ENCODE results near the gene TMEM184B. TPM values are rescaled to one million over a fixed set of nuclear protein-coding genes. Genes with fewer than 3 reads are reported as not detected.
A peak's percentile ranks its signal among the peaks of the same experiment; 100 is the strongest.

The TMEM184B gene
- total RNA-seq, 3 donors from 2014 or later = 30.6 to 49.5 (median 42.4) TPM

GRCh38 chr22:38202437-38203089 lies 70.2 kb downstream of the TMEM184B start:
- no peaks in the 10 kb centered on the region for H3K9me3 ChIP-seq
- peak overlapping the region; percentile 99 to 100 for H3K27ac ChIP-seq
- peak overlapping the region; percentile 71 to 87 (median 82) for H3K4me3 ChIP-seq
- H3K27me3 ChIP-seq = no peaks in the 10 kb centered on the region
- H3K4me1 ChIP-seq = peaks cover 9 to 16% of the 10 kb centered on the region in 2 donors
- TF ChIP-seq CTCF (IDR thresholded peaks at IDR 0.05) = peak in 2 of 3 donors; percentile 22 to 30
- peak in 2 of 3 donors; percentile 4 to 45 for TF ChIP-seq POLR2AphosphoS5 (IDR thresholded peaks at IDR 0.05)
- TF ChIP-seq POLR2A (IDR thresholded peaks at IDR 0.05) = peak; percentile 30
- intact Hi-C loops (cut with DNase I; ENCODE audit: low total_unique reads) = loop anchor here (10.0 kb wide), 2 partner anchors 112 to 148 kb away; partner anchors contain the start of genes CSNK1E and PICK1
- H3K36me3 ChIP-seq = no peaks in the 10 kb centered on the region
- peak; percentile 88 to 90 for DNase-seq (ENCODE audit: low spot score in 2 of 2)

- TF ChIP-seq POLR2AphosphoS5 (IDR thresholded peaks at IDR 0.05) (peak; percentile 98 to 99 (median 99)), CTCF (IDR thresholded peaks at IDR 0.05) (peak in 1 of 3 donors; percentile 13), POLR2A (IDR thresholded peaks at IDR 0.05) (peak; percentile 98)
- Histone ChIP-seq H3K36me3 (no peaks in the 10 kb centered on the region), H3K27me3 (no peaks in the 10 kb centered on the region), H3K9me3 (no peaks in the 10 kb centered on the region), H3K4me3 (peak within 1 kb of the TSS; percentile 71 to 87 (median 82)), H3K27ac (peak within 1 kb of the TSS; percentile 99 to 100), H3K4me1 (peaks cover 9 to 16% of the 10 kb centered on the region in 2 donors)
- intact Hi-C loops (cut with DNase I; ENCODE audit: low total_unique reads) = loop anchor here (10.0 kb wide), 2 partner anchors 113 to 147 kb away; partner anchors contain the start of genes CSNK1E and PICK1
- peak; percentile 97 to 98 for DNase-seq (ENCODE audit: low spot score in 2 of 2)
These were observed 70.9 kb downstream of the TMEM184B start, which contains the start of gene MAFF for GRCh38 chr22:38201711-38202436. TSS of gene MAFF (plus strand) at chr22:38201994. CDS start at chr22:38213854, 11,860 bp downstream.

- DNase-seq (ENCODE audit: low spot score in 2 of 2) = no peak
- peak overlapping the region; percentile 99 to 100 for H3K27ac ChIP-seq
- H3K27me3 ChIP-seq = no peaks in the 10 kb centered on the region
- no peaks in the 10 kb centered on the region for H3K9me3 ChIP-seq
- peak overlapping the region; percentile 71 to 87 (median 82) for H3K4me3 ChIP-seq
- intact Hi-C loops (cut with DNase I; ENCODE audit: low total_unique reads) = loop anchor here (10.0 kb wide), 2 partner anchors 113 to 147 kb away; partner anchors contain the start of genes CSNK1E and PICK1
- TF ChIP-seq POLR2AphosphoS5 (IDR thresholded peaks at IDR 0.05) (no peak), CTCF (IDR thresholded peaks at IDR 0.05) (no peak), POLR2A (IDR thresholded peaks at IDR 0.05) (no peak)
- H3K36me3 ChIP-seq = no peaks in the 10 kb centered on the region
- H3K4me1 ChIP-seq = peaks cover 9 to 16% of the 10 kb centered on the region in 2 donors
These were observed 71.5 kb downstream of the TMEM184B start for GRCh38 chr22:38201371-38201710.

GRCh38 chr22:38199826-38200559 lies 72.8 kb downstream of the TMEM184B start:
- H3K9me3 ChIP-seq = no peaks in the 10 kb centered on the region
- no peak for DNase-seq (ENCODE audit: low spot score in 2 of 2)
- intact Hi-C loops (cut with DNase I; ENCODE audit: low total_unique reads) = loop anchor here (10.0 kb wide), 2 partner anchors 115 to 145 kb away; partner anchors contain the start of genes CSNK1E and PICK1
- no peak overlapping the region for H3K27ac ChIP-seq
- H3K4me3 ChIP-seq = no peak overlapping the region
- no peaks in the 10 kb centered on the region for H3K36me3 ChIP-seq
- no peaks in the 10 kb centered on the region for H3K27me3 ChIP-seq
- H3K4me1 ChIP-seq = peaks cover 7 to 16% of the 10 kb centered on the region in 2 donors
- TF ChIP-seq CTCF (IDR thresholded peaks at IDR 0.05) = no peak
- no peak for TF ChIP-seq POLR2A (IDR thresholded peaks at IDR 0.05)
- no peak for TF ChIP-seq POLR2AphosphoS5 (IDR thresholded peaks at IDR 0.05)
